DMS53 (cell line): Measurements from ENCODE around the gene ADCYAP1R1.

Experiments
- DNase-seq: peaks from one replicate; lab custom pipeline; 2025; lab: John Stamatoyannopoulos, UW

The ADCYAP1R1 gene

DNA sequence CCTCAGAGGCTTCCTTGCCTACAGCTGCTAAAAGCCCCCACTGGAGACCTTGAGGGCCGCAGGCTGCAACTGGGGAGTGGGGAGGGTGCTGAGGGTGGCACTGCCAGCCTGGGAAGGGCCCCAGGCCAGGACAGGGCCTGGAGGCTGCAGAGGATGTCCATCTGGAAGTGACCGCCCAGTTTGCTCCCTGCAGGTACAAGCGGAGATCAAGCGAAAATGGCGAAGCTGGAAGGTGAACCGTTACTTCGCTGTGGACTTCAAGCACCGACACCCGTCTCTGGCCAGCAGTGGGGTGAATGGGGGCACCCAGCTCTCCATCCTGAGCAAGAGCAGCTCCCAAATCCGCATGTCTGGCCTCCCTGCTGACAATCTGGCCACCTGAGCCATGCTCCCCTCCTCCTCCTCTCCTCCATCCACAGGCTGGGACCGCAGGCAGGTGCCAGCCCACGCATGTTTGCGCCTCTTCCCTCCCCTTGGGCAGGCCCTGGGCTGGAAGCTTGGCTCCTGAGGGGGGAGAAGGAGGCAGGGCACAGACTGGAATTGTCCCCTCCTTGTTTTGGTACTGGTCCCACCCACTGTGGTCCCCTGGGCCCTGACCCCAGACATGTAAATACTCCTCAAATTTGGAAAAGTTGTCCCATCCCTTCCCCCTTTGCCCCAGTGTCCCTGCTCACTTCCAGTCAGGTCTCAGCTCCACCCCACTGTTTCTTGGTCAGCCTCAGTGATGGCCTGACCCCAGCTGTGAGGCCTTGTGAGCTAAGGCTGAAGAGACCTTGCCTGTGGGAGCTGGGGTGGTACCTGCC is 54.4 kb downstream of the ADCYAP1R1 start:
- no peak for DNase-seq

DNA sequence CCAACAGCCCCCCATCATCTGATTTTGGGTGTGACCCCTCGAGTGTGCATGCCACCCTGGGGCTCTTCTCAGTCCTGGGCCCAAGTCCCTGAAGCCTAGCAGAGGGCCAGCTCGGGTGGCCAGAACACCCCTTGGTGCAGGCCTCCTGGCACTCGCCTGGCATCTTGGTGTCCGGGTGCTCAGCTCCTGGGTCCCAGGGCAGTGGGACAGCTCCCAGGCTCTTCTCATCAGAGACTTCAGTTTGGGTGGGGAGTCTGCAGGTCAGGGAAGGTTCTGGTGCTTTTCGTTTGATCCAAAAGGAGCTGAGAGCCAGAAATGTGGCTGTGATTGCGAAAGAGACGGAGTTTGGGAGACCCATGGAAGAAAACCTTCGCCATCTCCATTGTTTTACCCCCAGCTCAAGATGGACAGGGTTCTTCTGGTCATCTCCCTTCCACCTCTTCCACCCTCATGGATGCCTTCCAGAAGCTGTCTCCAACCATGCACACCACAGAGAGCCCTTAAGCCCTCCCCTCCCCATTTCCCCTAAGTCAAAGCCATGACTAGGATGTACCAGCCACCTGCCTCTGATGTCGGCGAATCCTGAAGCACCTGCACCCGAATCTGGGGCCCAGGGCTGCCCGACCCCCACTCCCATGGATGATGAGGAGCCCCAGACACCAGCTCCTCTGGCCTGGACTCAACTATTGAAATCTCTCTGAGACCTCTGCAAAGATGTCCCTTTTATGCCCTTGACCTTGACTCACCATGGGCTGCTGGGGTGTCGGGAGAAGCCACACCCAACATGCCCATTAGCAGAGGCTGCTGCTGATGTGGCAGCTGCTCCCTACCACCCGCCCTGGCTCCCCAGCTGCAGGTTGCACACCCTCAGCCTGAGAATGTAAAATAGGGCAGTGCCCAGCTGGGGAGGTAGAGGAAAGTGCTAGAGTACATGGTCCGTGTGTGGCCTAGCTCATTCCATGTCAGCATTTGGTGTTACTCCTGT is 55.3 kb downstream of the ADCYAP1R1 start:
- no peak for DNase-seq

- DNase-seq: no peak
These were observed 56.1 kb downstream of the ADCYAP1R1 start for GRCh38 chr7:31108097-31108657.

GRCh38 chr7:31109751-31110150 is 57.6 kb downstream of the ADCYAP1R1 start:
- DNase-seq: no peak

DNA sequence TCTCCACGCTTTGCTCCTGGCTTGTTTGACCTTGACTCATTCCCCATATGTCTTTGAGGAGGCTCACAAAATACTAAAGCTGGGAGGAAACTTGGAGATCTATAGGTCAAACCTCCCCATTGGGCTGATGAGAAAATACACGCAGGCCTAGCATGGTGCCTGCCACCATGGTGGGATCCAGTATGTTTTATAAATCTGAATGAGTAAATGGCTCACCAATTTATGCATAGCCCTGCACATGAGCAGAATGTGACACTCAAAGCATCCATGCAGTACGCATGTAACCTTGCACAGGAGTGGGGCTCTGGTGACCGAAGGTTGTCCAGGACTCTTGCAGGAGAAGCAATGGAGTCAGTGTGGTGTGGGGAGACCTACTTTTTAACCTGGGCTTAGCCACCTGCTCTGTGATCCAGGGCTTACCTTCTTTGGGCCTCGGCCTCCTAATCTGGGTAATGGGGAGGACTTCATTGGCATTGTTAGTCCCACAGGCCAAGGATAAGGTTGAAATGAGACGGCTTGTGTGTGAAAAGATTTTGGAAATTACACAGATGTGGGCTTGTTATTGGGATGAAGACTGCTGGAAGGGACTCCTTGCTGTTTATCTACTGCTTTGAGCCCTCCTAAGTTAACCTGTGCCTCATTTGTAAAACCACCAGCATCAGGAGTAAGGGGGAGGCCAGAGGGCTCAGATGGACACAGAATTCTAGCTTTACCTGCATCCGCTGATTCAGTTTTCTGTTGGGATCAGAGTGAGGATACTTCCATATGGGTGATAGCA is 58.4 kb downstream of the ADCYAP1R1 start:
- DNase-seq: no peak

GRCh38 chr7:31111109-31111451 is 59.0 kb downstream of the ADCYAP1R1 start:
- DNase-seq: no peak

GRCh38 chr7:31113660-31114059 is 61.6 kb downstream of the ADCYAP1R1 start:
- no peak for DNase-seq

GRCh38 chr7:31114593-31115343 is 62.7 kb downstream of the ADCYAP1R1 start:
- no peak for DNase-seq

DNA sequence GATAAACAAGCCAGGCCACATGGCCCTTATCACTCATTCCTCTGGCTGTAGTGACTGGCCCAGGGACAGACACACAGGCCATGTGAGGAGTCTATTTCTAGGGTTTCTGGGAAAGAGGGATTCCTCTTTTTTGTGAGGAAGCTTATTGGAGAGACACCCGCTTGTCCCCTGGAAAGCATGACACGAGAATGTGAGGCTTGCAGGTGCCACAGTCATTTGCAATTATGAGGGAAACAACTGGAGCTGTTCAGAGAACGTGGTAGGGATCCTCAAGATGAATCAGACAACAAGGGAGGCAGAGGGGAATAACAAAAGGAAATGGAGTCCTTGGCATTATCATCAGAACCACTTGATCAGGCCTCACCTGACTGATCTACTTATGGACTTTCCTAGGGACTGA is 64.5 kb downstream of the ADCYAP1R1 start:
- no peak for DNase-seq

GRCh38 chr7:31119249-31119648 is 67.1 kb downstream of the ADCYAP1R1 start:
- DNase-seq: no peak

DNA sequence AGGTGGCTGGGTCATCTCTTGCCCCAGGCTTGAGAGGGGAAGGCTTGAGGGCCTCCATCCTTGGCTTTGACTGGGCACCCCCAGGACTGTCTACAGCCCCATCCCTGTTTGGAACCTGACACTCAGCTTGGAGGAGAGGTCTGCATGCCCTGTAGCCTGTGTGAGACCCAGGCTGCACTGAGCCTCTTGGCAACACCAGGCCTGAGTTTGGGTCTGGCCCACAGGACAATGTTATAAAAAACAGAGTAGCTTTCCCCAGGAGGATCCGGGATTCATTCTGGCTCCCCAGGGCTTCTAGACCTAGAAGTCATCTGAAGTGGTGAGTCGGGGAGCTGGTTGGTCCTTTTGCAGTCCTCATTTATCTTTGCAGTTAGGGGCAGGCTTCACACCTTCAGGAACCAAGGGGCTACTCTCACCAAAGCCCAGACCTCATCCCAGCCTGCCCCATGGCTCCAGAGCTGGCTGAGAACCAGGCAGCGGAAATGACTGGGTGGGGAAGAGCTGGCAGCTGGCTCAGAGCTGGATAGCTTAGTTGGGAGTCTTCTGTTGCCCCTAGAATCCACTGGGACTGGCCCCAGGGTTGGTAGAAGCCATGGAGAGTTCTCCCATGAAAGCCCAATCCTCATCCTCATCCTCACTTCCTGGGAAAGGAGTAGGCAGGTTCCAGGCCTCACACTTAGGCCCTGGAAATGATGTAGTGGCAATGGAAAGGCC is 68.8 kb downstream of the ADCYAP1R1 start:
- no peak for DNase-seq

DNA sequence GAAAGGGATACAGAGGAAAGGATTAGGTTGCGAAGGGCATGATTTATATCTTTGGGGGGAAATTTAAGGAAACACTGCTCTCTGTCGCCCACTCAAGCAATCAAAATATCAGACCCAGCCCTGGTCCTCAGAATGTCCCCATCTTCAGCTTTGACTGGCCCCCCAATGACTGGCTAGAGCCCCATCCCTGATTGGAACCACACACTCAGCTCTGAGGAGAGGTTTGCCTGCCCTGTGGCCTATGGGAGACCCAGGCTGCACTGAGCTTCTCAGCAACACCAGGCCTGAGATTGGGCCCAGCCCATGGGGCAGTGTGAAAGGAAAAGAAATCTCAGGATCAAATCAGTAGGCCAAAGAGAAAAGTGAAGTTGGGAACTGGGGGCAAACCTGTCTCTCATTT is 69.5 kb downstream of the ADCYAP1R1 start:
- DNase-seq: no peak

DNA sequence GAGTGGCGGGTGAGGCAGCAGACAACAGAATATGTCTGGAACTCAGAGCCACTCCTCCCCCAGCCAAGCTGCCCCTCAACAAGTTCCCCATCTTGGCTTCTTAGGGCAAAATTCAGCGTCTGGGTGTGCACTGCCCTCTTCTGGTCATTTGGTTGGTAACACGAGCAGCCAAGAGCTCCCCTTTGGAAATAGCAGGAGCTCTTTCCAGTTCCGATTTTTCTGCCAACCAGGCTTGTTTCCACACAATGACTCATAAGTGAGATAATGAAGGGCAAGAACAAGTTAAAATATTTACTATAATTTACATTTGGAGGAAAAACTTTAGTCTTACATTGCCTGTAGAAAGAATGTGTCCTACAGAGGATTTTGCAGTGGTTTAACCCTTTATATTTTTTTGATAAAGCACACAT is 70.5 kb downstream of the ADCYAP1R1 start:
- DNase-seq: peak; percentile 92

DNA sequence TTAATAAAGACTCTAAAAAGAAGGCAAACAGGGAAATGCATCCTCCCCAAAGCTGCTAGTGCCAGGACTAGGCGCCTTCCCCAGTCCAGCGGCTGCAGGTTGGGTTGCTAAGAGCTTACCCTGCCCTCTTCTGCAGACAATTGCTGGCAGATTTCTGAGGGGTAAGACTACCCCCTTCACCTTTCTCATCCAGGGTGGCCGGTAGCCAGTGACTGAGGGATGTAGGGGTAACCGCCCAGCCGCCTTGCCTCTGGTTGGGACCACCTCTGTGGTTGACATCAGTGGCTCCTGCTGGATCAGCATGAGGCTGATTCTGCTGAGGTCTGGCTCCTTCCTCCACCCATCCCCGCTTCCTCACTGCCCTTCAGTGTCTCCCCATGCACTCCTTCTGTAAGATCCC is 71.2 kb downstream of the ADCYAP1R1 start:
- no peak for DNase-seq

GRCh38 chr7:31123726-31124125 is 71.6 kb downstream of the ADCYAP1R1 start:
- no peak for DNase-seq

DNA sequence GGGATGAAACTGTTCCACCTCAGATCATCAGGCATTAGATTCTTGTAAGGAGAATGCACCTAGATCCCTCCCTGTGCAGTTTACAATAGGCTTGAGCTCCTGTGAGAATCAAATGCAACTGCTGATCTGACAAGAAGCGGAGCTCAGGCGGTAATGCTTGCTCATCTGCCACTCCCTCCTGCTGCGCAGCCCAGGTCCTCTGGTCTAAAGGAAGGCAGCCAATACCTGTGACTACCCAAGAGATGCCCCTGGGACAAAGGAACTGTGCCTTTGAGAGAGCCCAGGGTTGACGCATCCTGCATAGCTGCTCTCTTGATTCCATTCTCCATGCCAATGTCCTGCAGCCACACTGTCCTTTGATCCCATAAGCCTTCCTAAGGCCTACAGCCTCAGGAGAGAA is 73.1 kb downstream of the ADCYAP1R1 start:
- no peak for DNase-seq

GRCh38 chr7:31126976-31127375 is 74.9 kb downstream of the ADCYAP1R1 start:
- peak; percentile 68 for DNase-seq

DNA sequence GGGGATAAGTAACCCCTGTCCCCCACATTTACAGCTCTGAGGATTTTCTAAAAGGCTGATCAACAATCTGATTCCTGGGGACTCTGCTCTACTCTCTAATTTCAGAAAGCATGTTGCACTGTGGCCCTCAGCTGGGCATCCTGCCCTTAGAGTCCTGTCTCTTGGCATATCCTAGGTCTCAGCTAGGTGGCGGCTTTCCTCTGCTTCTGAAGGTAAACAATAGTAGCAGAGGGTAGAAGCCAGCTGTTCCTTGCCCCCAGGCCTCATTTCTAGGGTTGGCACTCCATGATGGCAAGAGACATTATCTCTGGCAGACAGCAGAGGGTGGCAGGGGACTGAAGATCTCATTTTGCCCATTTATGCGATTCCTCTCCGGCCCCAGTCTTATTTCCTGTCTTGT is 77.0 kb downstream of the ADCYAP1R1 start:
- DNase-seq: peak; percentile 43

DNA sequence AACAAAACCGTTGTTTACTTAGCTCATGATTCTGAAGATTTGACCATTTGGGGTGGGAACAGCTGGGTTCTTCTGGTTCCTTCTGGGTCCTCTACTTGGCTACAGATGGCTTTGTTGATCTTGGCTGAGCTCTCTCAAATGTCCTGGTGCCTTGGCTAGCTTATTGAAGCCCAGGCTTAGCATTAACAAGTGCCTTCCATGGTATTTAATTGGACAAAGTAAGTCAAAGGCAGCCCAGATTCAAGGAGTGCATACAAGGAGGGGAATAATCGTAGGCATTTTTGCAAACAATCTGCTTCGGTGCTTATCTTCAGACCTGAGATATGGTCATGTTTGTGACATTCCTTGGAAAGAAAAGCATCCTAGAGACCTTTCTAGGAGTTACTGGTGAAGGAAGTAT is 81.4 kb downstream of the ADCYAP1R1 start:
- no peak for DNase-seq
